GM19467 (cell line): ENCODE measurements around the gene PHACTR2.

ENCODE experiments used
- ATAC-seq: cut with Tn5 transposase; IDR thresholded peaks from one replicate; pipeline ENCODE4 v1.9.1; 2021; ENCODE audit warnings: mild to moderate bottlenecking, moderate library complexity; ENCODE audit not compliant: unreplicated experiment

Gene PHACTR2

DNA sequence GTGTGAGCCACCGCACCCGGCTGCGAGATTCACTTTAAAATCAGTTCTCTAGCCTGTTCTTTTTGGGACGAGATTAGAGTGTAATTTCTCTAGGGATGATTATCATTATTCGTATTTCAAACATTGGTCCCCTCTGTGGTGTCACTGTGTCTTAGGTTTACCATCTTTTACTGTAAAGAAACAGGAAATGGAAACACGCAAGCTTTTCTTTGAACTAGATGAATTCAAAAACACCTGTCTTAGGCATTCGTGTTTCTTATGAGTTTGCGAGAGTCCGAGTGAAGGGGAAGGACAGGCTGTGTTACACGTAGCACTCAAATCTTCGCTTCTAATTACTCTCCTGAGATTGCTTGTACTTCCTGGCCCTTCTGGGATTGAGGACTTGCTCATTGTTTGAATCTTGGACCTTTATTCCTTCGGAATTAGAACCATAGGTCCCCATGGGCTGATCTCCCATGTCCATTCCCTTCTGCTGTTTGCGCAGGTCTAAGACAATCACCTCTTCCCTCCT is 61.6 kb downstream of the PHACTR2 start:
- ATAC-seq: no peak

DNA sequence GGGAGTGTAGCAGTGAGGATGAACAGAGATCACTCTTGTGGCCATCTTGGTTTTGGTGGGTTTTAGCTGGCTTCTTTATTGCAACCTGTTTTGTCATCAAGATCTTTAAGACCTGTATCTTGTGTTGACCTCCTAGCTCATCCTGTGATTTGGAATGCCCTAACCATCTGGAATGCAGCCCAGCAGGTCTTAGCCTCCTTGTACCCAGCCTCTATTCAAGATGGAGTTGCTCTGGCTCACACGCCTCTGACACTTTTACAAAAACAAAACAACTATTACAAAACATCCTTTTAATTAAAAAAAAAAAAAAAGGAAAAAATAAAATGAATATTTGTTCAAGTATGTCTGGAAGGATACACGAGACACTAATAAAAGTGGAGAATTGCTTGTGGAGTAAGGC is 62.4 kb downstream of the PHACTR2 start:
- ATAC-seq: no peak

DNA sequence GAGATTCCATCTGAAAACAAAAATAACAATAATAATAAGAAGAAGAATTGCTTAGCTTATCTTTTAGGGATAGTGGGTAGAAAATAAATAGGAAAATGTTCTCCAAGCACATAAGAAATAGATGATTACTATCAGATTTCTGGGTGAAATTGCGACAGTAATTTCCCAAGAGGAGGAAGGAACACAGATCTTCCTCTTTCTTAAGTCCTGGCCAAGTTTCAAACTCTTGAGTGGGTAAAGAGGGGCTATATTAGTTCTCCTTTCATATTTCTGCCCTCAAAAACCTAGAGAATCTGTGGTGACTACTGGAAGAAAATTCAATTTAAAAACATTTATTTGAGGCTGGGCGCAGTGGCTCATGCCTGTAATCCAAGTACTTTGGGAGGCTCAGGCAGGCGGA is 63.7 kb downstream of the PHACTR2 start:
- no peak for ATAC-seq

DNA sequence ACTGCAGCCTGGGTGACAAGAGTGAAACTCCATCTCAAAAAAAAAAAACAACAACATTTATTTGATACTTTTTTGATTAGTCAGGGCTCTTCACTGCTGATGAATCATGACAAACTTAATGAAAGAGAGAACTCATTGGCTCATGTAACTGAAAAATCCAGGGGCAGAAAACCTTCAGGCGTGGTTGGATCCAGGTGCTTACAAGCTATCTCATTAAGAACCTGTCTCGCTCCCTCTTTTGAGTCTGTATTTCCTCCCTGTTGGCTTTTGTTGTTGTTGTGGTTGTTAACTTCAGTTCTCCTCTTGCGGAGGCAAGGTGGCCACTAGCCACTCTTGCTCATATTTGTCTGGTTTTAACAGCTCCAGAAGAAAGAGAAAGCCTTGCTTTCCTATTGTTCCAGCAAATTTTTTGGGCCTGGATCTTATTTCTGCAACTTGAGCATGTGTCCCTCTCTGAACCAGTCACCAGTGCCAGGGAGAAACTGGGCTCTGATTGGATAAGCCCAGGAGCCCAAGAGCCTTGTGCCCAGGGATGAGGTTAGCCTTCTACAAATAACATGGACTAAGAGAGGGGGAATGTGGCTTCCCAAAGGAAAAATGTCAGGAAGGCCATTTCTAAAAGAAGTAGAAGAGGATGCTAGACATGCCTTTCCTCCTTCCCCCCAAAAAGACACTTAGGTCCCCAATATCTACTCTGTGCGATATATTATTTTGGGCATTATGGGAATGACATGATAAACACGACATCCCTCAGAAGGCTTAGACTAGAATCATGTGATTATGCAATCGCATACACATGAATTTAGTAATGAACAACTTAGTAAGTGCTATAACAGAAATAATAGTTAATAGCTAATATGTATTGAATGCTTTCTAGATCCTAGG is 64.5 kb downstream of the PHACTR2 start:
- no peak for ATAC-seq

DNA sequence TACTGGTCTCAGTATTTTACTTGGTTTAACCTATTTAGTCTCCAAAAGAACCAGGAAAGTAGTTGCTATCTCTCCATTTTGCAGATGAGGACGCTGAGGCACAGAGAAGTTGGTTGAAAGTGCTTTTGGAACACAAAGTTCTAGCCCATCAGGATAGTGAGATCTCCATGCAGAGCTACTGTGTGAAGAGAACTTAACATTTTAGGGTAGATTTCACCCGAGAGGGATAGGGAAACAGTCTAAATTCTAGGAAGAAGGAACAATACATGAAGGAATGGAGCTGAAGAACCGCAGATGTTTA is 65.1 kb downstream of the PHACTR2 start:
- ATAC-seq: no peak

DNA sequence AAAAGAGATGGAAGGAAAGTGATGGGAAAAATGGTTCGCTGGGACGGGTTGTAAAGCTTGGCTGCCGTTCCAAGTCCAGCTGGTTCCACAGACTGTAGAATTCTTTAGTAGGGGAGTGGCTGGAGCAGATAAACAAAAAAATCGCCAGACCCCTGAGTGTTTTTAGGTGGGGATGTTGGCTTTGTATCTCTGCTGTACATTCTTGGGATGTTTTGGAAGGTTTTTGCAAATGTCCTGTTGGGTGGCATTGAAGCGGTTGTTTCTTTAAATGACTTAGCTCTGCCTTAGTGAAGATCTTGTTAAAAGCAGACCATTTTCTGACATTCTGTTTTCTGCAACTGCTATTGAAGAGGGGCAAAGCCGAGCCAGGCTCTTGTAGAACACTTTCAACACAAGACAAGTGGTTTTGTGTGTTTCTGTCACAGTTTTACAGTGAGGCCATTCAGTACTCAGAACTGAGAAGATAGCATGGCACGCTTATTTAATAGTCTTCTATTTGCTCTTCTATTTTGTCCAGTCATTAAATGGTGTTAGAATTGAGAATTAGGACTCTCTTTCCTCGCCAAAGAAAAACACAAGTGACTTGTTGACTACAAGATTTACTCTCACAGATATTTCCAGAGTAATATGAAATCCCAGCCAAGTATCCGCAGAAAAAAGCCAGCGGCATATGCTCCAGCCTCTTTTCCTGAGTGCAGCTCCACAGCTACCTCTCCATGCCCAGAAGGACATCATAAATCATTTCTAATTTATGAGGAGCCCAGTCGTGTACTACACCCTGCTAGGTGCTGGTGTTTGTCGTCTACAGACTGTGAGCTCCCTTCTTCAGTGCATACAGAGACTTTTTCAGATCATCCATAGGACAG is 65.8 kb downstream of the PHACTR2 start:
- no peak for ATAC-seq

DNA sequence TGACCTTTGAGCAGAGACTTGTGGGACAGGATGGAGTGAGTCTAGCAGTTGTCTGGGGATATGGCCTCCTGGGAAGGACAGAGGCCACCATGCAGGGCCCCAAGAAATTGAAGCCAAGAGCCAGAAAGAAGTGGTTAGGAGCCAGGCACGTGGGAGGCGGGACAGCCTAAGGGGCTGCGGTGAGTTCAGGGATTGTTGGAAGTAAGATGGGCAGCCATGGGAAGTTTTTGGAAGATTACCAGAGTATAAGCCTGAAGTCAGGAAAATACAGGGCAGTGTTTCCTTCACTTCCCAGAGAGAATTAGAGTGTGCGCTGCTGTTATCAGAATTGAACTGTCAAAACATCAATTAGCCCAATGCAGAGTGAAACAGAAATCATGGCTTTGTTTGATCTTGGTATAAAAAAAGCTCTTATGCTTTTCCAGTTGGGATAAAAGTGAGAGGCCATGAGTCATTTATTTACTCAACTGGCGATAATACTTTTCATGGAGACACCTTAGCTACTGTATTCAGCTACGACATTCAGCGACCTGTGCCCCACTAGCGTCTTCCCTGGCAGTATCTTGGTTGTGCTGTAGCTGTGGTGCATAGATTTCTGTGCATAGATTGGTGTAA is 66.9 kb downstream of the PHACTR2 start:
- ATAC-seq: no peak

DNA sequence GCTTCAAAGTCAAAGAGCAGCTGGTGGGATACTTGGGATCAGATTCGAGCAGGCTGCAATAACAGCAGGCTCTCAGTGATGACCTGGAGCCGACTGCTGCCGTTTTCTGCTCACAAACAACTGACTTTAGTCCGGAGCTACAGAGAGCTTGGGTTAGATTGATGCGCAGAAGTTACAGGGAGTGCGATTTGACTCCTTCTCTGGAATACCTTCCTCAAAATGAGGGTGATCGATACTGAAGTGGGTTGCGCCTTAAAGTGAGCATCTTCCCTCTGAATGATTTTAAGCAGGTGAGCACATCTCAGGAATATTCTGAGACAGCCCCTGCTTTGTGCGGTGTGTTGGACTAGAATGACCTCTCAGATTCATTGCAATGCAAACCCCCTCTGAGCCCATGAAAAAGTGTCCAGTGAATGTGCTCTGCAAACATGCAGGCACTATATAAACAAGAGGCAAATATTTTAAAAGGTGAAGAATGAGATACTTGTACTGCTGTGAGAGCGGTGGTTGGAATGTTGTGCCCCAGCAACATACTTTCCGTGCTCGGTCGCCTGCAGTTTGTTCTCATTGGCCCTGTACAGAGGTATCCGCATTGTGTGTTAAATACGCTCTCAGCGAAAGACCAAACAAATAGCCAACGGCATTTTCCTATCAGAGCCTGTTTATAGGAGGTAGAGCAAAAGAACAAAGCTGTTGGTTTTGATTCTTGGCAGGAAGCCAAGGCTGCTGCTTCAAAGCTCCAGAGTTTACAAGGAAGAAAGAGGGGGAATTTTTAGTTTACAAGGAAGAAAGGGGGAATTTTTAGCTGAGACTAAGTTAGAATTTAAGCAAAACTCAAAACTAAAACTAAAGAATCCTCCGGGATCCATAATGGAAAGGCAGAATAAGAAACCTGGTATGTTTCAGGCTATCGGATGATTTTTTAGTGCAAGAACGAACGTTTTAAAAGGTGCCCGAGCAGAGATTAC is 67.7 kb downstream of the PHACTR2 start:
- no peak for ATAC-seq

DNA sequence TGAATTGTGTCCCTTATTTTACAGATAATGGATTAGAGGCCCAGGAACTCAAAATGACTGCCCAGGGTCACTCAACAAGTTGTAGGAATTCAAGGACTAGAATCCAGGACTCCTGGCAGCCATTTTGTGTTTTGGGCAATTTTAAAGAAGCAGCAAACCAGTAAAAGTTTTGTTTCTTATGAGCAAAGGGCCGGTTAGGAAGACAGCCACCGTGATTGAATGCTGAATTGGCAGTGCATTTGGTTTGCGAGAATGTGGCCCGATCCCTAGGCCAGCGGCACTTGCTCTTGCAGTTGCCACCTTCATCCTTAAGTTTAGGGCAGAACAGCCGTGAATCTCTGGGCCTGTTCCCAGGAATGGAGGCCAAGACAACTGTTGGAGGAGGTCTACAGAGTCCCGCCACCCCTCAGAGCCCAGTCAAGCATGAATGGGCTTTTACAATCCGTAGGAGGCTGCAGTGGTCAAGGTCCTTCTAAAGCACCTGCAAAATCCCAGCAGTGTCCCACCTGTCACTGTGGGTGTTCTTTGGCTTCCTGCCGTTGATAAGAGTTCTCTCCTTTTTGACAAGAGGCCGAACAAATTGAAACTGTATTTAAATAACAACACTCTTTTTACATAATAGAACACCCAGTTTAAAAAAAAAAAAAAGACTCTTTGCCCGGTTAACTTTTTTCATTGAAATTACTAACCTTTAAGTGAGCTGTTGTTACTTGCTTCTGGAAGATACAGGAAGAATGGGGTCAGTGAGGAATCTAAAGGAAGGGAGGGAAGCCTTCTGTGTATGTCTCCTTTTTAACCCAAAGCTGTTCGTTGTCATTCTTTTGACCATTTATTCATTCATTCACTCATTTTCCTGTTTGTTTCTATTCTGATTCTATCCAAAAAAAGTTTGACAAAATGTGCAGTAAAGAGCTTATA is 68.7 kb downstream of the PHACTR2 start:
- ATAC-seq: no peak

DNA sequence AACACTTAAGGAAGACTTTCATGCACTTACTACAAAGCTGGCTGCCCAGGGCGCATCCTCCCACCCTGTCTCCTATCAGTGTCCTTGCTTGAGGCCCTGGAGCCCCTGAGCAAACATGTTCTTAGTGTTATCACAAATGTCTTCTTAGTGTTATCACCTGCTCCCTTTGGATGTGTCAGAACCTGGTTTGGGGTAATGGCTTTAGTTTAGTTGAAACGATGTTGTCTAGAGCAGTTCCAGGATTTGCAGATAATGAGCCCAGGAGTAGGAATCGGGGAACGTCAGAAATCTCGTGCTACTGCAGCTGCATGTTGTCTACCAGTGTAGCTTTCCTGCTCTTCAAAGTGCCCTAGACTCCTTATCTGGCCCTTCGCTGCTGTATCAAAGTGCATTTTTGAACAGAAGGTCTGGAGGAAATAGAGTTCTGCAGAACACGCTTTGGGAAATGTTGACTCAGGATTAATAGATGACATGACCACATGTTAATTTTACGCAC is 69.6 kb downstream of the PHACTR2 start:
- no peak for ATAC-seq

DNA sequence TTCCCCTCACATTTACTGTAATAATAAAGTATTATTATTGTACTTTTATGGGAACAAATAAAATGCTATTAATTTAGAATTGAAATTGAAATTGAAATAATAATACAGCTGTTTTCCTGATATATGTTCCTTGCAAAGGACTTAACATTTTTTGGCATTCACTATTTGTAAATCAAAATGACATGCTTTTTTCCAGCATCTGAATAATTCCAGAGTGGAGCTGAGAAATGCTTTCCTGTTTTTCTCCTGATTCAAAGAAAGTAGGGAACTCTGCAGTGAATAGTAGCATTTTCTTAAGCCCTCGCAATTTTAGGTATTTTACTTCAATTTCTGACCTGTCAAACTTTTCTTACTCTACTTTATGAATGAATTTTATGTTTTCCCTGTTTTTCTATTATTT is 72.1 kb downstream of the PHACTR2 start:
- no peak for ATAC-seq

DNA sequence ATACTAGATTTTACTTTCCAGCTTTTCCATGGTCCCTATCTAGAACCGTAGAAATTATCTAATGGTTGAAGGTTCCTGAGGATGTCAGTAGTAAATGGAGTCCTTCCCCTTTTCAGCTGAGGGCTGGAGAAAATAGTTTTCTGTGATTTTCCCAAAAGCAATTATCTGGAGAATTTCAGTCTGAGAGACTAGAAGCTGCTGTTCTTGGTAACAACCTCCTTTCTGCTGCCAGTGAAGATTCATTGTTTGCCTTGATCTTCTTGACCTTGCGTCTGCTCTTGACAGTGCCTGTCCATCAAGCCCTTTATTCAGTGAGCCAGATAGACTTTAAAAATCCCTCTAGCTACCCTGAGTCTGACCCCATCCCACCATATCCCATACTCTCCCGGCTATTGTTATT is 73.1 kb downstream of the PHACTR2 start:
- ATAC-seq: no peak

DNA sequence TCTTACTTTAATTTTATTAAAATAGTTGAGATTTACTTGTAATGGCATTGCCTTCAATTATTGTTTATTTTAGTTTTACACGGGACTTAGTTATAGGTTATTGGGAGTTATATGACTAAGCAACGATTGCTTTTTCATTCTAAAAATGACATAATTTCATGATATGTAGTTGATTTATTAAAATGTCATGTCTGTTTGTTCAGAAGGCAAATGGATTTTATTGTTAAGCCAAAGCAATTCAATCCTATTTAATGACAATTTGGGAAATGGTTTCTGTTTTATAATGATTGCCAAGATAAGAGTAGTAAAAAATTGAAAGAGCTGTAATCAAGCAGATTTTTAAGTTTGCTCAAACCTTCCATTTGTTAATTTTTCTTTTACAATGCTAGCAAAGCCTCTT is 74.7 kb downstream of the PHACTR2 start:
- no peak for ATAC-seq

DNA sequence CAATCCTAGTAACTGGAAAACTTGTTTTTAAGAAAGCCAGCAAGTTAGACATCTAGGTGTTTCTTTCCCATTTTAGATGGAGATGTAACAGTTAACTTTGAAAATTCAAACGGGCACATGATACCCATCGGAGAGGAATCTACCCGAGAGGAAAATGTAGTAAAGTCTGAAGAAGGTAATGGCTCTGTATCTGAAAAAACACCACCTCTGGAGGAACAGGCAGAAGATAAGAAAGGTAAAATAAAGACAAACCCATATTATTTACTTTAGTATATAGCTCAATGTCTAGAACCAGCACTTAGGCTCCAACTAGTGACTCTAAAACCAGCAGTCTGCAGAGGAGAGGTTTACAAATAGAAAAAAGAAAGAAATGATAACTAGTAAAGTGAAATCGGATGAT is 75.9 kb downstream of the PHACTR2 start:
- no peak for ATAC-seq

DNA sequence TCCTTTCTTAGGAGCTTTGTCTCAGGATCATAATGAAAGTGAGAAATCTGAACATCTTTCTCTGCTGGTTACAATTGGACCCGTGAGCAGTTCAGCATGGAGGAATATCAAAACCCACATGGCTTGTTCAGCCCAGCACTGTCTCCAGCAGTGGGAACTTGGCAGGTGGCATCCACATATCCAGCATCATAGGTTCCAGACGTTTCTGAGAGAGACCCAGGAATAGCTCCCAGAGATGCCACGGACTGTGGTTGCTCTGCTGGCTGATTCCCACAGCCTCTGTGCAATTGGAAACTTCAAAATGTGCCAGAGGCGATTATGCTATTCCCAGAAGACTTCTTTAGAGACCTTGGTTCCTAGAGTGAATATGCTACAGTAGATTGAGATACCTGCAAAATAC is 76.4 kb downstream of the PHACTR2 start:
- no peak for ATAC-seq

DNA sequence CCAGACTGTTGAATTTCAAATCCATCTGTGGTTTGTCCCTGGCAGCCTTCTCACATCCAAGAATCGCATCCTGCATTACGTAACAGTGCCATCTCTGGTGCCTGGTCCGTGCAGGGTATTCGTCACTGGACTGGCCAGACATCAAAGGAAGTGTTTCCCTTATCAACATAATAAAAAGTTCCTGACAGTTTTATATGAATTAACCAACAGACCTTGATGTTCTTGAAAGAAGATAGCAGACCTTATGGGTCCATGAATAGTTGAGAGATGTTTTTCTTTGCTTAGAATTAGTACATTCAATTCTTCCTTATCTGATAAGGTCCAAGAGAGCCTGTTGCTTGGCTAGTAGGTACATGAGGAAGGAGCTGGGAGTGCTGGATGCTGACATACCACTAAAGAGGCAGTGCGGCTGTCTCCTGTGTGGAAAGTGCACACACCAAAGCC is 77.6 kb downstream of the PHACTR2 start:
- no peak for ATAC-seq

DNA sequence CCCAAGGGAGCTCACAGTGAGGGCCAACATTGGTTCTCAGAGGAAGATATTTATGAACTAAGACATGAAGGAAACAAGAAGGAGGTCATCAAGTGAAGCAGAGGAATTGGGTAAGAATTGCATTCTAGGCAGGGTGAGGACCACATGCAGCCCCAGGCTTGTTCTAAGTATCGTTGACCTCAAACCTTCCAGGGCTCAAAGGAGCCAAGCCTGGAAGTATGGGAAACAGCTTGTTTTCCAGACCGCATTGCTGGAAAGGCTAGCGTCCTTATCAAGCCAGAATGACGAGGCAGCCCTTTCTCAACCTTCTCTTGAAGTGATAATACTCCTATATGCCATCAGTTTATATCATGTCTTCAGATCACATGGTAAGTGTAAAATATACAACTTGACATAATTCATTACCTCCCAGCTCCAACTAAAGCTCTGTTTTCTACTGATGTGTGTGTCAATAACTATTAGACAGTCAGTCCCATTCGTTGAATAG is 79.6 kb downstream of the PHACTR2 start:
- ATAC-seq: no peak

DNA sequence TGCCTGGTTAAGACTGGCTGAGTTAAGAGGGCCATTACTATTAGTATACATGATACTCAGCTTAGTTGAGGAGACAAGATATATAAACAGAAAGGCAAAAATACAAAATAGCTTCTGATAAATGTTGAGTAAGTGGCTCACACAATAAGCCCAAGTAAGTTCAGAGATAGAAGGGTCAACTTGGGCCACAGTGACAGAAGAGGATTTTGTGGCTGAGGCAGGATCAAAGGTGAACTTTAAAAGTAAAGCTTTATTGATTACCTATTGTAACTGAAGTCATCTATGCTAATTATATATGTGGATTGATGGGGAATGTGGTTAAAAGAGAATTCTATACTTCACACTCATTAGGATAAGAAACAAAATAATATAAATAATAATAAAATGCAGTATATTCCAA is 80.8 kb downstream of the PHACTR2 start:
- no peak for ATAC-seq

DNA sequence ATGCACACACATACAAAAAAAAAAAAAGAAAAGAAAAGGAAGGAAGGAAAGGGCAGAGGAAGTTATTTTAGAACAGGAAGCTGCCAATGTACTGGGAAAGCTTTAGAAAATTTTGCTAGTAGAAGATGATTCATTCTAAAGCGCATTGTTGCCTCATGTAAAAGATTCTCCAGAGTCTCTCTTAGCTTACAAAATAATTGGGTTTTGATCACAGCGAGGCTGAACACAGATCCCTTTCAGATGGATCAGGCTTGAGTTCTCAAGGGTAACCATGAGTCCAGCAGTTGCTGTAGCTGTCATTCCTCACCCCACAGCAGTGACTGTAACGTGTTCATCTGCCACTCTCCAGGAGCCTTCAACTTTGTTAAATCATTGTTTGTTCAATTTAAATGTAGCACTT is 81.9 kb downstream of the PHACTR2 start:
- no peak for ATAC-seq
